Memory B cell (primary cell): ENCODE measurements around the gene XRCC2.

Experiments used
- ATAC-seq: fragments of 150-1000 bp; cut with Tn5 transposase; 2 replicates; pipeline ENCODE4 v1.10.0; 2021; ENCODE audit warnings: low read depth, mild to moderate bottlenecking, moderate library complexity
- DNase-seq, 2 donors: peaks; one replicate each; pipeline ENCODE4 v3.0.0; 2022; ENCODE audit warnings: low spot score in 2 of 2
- H3K27ac Mint-ChIP-seq: one replicate; pipeline ENCODE4 v1.8.0; 2022; ENCODE audit warnings: mild to moderate bottlenecking, moderate library complexity, mixed read lengths
- H3K27me3 Mint-ChIP-seq: one replicate; pipeline ENCODE4 v1.8.0; 2022; ENCODE audit warnings: mixed read lengths
- H3K36me3 Mint-ChIP-seq: one replicate; pipeline ENCODE4 v1.8.0; 2022; ENCODE audit warnings: mild to moderate bottlenecking, mixed read lengths
- H3K4me1 Mint-ChIP-seq: one replicate; pipeline ENCODE4 v1.8.0; 2022; ENCODE audit warnings: mixed read lengths
- H3K4me3 Mint-ChIP-seq: one replicate; pipeline ENCODE4 v1.8.0; 2022; ENCODE audit warnings: mild to moderate bottlenecking, moderate library complexity, mixed read lengths
- H3K9me3 Mint-ChIP-seq: one replicate; pipeline ENCODE4 v1.8.0; 2022; ENCODE audit warnings: mixed read lengths

Gene XRCC2

DNA sequence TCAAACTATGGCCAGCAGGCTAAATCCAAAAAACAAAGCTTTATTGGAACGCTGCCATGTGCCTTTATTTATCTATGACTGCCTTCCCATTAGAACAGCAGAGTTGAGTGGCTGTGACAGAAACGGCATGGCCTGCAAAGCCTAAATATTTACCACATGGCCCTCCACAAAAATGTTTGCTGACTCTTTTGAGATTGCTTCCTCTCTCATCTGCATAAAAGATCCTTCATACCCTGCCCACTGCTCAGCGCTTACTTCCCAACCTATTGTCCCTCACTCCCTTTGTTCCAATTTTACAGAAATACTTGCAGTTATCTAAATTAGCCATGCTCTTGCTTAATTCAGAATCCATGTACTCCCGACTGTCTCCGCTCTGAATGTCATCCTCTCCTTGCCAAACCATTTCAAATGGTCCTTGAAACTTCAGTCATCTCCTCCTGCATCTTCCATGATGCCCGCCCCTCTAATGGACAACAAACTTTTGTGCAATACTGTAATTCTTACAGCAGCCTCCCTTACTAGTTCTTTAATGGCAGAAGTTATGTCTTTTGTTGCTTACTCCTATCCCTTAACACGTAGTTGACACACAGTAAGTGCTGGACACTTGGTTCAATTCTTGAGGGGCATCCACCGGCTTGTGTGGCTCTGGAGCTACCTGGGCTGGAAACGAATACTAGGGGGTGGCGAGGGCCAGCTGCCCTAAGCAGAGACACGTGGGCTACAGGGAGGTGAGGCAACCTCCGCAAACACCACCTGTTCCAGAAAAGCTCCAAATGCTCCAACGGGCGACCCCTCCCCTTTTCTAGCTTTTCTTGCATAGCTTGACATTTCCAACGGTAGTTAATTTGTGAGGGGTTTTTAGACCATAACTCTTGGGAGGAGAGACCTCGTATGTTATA, 832 bp downstream of the XRCC2 start:
- Mint-ChIP-seq H3K36me3 (no peaks in the 10 kb centered on the region), H3K27ac (no peak overlapping the region), H3K9me3 (peaks cover 2% of the 10 kb centered on the region), H3K27me3 (no peaks in the 10 kb centered on the region), H3K4me1 (peaks cover 6% of the 10 kb centered on the region), H3K4me3 (peak overlapping the region; percentile 14)
- DNase-seq (no peak), ATAC-seq (no peak)

GRCh38 chr7:152673897-152674296, 2.0 kb downstream of the XRCC2 start:
- DNase-seq (no peak), ATAC-seq (no peak)
- Mint-ChIP-seq H3K4me3 (no peak overlapping the region), H3K27ac (no peak overlapping the region), H3K27me3 (no peaks in the 10 kb centered on the region), H3K9me3 (peaks cover 2% of the 10 kb centered on the region), H3K36me3 (no peaks in the 10 kb centered on the region), H3K4me1 (peaks cover 6% of the 10 kb centered on the region)

DNA sequence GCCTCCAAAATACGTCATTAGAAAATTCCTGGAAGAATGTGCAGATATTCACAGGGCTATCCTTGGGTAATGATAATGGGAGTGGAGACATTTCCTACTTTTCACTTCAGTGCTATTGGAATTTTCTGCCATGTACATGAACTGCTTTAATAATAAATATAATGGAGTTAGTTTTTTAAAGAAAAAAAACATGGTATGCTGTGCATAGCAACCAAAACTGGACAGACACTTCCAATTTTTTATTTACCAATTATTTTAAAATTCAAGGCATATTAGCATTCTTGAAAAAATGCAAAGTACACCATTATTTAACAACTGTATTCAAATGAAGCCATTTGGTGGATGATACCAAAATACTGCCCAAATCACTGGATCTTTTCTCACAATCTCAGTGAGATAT, 3.3 kb downstream of the XRCC2 start:
- Mint-ChIP-seq H3K27me3 (no peaks in the 10 kb centered on the region), H3K9me3 (no peaks in the 10 kb centered on the region), H3K36me3 (no peaks in the 10 kb centered on the region), H3K4me3 (no peak overlapping the region), H3K27ac (no peak overlapping the region), H3K4me1 (peaks cover 6% of the 10 kb centered on the region)
- ATAC-seq (no peak), DNase-seq (no peak)

- ATAC-seq (no peak), DNase-seq (no peak)
- Mint-ChIP-seq H3K27ac (no peak overlapping the region), H3K9me3 (no peaks in the 10 kb centered on the region), H3K4me3 (no peak overlapping the region), H3K4me1 (no peaks in the 10 kb centered on the region), H3K36me3 (no peaks in the 10 kb centered on the region), H3K27me3 (no peaks in the 10 kb centered on the region)
Measured at GRCh38 chr7:152669758-152670157, 6.2 kb downstream of the XRCC2 start.

- no peak overlapping the region for H3K4me3 Mint-ChIP-seq
- H3K27me3 Mint-ChIP-seq: no peaks in the 10 kb centered on the region
- H3K36me3 Mint-ChIP-seq: no peaks in the 10 kb centered on the region
- H3K9me3 Mint-ChIP-seq: no peaks in the 10 kb centered on the region
- no peaks in the 10 kb centered on the region for H3K4me1 Mint-ChIP-seq
- H3K27ac Mint-ChIP-seq: no peak overlapping the region
- DNase-seq (no peak), ATAC-seq (no peak)
Measured at GRCh38 chr7:152668975-152669374, 7.0 kb downstream of the XRCC2 start.

DNA sequence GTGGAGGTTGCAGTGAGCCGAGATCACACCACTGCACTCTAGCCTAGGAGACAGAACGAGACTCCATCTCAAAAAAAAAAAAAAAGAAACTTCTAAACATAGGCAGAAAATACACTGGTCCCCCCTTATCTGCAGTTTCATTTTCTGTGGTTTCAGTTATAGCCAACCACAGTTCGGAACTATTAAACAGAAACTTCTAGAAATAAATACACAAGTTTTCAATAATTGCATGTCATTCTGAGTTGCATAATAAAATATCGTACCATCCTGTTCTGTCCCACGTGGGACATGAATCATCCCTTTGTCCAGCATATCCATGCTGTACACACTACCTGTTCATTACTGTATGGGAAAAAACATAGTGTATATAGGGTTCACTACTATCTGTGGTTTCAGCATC, 8.0 kb downstream of the XRCC2 start:
- no peak for ATAC-seq
- Mint-ChIP-seq H3K4me1 (no peaks in the 10 kb centered on the region), H3K27me3 (no peaks in the 10 kb centered on the region), H3K4me3 (no peak overlapping the region), H3K36me3 (no peaks in the 10 kb centered on the region), H3K9me3 (no peaks in the 10 kb centered on the region), H3K27ac (no peak overlapping the region)
- DNase-seq: no peak

DNA sequence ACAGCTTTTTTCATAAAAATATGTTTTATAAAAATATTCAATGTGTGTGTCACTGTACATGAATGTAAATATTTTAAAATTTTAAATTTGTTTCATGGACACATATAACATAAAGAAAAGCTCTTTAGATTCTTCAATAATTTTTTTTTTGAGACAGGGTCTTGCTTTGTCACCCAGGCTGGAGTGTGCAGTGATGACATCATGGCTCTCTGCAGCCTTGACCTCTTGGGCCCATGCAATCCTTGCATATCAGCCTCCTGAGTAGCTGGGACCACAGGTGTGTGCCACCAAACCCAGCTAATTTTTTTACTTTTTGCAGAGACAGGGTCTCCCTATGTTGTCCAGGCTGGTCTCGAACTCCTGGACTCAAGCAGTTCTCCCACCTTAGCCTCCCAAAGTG, 9.9 kb downstream of the XRCC2 start:
- Mint-ChIP-seq H3K36me3 (no peaks in the 10 kb centered on the region), H3K4me3 (no peak overlapping the region)

DNA sequence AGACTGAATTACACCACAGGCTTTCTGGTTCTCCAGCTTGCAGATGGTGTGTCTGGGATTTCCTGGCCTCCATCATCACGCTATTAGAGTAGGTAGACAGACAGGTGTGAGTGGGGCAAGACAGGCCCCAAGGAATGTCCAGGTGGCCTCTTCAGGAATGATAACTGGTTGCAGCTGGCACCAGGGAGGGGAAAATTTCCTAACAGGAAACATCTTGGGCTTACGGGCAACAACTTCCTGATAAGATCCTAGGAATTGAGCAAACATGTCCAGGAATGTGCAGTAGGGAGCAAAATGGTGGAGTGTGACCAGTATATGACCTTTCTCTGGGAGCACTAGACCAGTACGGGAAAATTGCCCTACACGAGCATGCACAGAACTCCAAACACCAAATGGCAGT, 11.3 kb downstream of the XRCC2 start:
- Mint-ChIP-seq H3K36me3 (no peaks in the 10 kb centered on the region), H3K27ac (no peak overlapping the region), H3K4me3 (no peak overlapping the region), H3K4me1 (no peaks in the 10 kb centered on the region), H3K9me3 (no peaks in the 10 kb centered on the region), H3K27me3 (no peaks in the 10 kb centered on the region)
- no peak for DNase-seq
- ATAC-seq: no peak

More for the DNA sequence above, 9.9 kb downstream of the XRCC2 start:
- Mint-ChIP-seq H3K4me1 (no peaks in the 10 kb centered on the region), H3K27ac (no peak overlapping the region), H3K27me3 (no peaks in the 10 kb centered on the region), H3K9me3 (no peaks in the 10 kb centered on the region)
- no peak for ATAC-seq
- DNase-seq: no peak

- H3K4me1 Mint-ChIP-seq: no peaks in the 10 kb centered on the region
- no peaks in the 10 kb centered on the region for H3K9me3 Mint-ChIP-seq
- H3K4me3 Mint-ChIP-seq: no peak overlapping the region
- no peaks in the 10 kb centered on the region for H3K27me3 Mint-ChIP-seq
- DNase-seq: no peak
- no peak overlapping the region for H3K27ac Mint-ChIP-seq
- no peaks in the 10 kb centered on the region for H3K36me3 Mint-ChIP-seq
- ATAC-seq: no peak
Measured at GRCh38 chr7:152663931-152664330, 12.0 kb downstream of the XRCC2 start.

DNA sequence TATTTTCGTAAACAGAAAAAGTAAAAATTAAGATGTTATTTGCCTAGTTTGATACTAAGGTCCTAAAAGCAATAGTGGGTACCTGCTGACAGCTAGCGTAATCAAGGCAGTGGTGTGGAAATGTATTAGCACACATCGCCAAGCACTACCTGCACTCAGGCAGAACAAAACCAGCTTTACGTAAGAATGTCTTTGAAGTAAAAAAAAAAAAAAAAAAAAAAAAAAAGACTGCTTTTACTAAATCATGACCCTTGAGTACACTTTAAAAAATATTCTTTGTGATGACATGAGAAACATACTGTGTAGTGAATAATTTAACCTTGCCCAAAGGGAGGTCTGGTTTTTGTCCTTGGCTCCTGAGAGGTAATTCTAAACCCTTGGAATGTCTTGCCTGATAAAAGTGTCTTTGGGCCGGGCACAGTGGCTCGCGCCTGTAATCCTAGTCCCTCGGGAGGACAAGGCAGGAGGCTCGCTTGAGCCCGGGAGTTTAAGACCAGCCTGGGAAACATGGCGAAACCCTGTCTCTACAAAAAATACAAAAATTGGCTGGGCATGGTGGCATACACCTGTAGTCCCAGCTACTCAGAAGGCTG, 12.7 kb downstream of the XRCC2 start:
- Mint-ChIP-seq H3K27me3 (no peaks in the 10 kb centered on the region), H3K4me1 (no peaks in the 10 kb centered on the region), H3K36me3 (peaks cover 1% of the 10 kb centered on the region), H3K9me3 (no peaks in the 10 kb centered on the region), H3K27ac (no peak overlapping the region), H3K4me3 (no peak overlapping the region)
- DNase-seq (no peak), ATAC-seq (peak; percentile 27)

DNA sequence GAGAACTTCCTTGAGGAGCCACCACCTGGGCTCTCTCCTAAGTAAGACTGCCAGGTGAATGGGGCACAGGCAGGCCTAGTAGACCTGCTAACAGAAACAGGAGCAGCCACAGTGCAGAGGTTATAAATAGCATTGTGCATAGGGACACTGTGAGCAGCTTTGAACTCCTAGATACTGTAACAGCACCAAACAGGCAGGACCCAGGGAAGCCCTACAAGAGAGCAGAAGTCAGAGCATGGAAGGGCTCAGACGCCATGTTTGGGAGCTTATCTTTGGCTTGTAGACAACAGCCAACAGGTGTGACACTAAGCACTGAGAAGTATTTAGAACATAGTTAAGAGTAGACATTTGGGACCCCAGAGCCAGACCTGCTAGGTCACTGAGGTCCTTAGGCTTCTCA, 14.5 kb downstream of the XRCC2 start:
- Mint-ChIP-seq H3K4me3 (no peak overlapping the region), H3K27me3 (no peaks in the 10 kb centered on the region), H3K27ac (no peak overlapping the region), H3K36me3 (peaks cover 1% of the 10 kb centered on the region), H3K4me1 (no peaks in the 10 kb centered on the region), H3K9me3 (no peaks in the 10 kb centered on the region)
- ATAC-seq (no peak), DNase-seq (no peak)

- no peaks in the 10 kb centered on the region for H3K9me3 Mint-ChIP-seq
- H3K4me3 Mint-ChIP-seq: no peak overlapping the region
- peaks cover 1% of the 10 kb centered on the region for H3K36me3 Mint-ChIP-seq
- no peak overlapping the region for H3K27ac Mint-ChIP-seq
- no peak for ATAC-seq
- no peaks in the 10 kb centered on the region for H3K4me1 Mint-ChIP-seq
- DNase-seq: no peak
- no peaks in the 10 kb centered on the region for H3K27me3 Mint-ChIP-seq
Measured at GRCh38 chr7:152660021-152660420, 15.9 kb downstream of the XRCC2 start.

DNA sequence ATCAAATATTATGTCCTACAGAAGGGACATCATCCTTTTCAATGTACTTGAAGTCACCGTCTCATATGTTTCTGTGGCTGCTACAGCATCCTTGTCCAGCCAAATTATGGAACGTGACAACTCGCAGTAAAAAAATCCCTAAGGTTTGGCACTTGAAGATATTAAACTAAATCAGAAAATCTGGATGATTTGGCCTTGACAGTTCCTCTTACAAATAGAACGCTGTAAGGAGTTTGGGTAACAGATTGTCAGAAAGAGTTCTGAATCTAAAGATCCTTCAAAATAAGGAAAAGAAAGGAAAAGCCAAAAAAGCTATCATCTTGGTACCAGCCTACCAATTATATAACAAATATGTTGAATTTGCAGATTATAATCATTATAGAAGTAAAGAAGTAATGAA, 21.0 kb downstream of the XRCC2 start:
- Mint-ChIP-seq H3K4me3 (no peak overlapping the region), H3K9me3 (no peaks in the 10 kb centered on the region), H3K27me3 (no peaks in the 10 kb centered on the region), H3K36me3 (peaks cover 1% of the 10 kb centered on the region), H3K27ac (no peak overlapping the region), H3K4me1 (no peaks in the 10 kb centered on the region)
- ATAC-seq: no peak
- no peak for DNase-seq

DNA sequence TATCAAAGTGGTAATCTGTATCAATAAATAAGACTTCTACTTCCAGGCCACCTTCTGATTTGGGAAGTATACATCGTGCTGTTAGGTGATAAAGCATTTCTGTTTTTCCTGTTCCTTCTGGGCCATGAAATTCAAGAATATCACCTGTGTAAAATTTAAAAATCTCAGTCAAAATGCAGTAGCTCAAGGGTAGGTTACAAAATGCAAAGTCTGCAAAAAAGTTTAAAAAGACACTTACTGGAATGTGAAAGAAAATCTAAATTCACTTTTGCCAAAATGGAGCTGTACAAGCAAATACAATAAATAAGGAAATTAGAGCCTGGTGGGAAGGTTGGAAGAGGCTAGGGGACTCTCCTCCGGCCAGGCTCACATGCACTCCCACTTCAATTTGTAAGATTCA, 26.7 kb downstream of the XRCC2 start:
- H3K27ac Mint-ChIP-seq: no peak overlapping the region
- H3K4me3 Mint-ChIP-seq: no peak overlapping the region
- H3K27me3 Mint-ChIP-seq: no peaks in the 10 kb centered on the region
- H3K9me3 Mint-ChIP-seq: peaks cover 2% of the 10 kb centered on the region
- H3K4me1 Mint-ChIP-seq: peaks cover 3% of the 10 kb centered on the region
- no peak for ATAC-seq
- H3K36me3 Mint-ChIP-seq: peaks cover 5% of the 10 kb centered on the region
- DNase-seq: no peak

- ATAC-seq (no peak), DNase-seq (no peak)
- Mint-ChIP-seq H3K27me3 (no peaks in the 10 kb centered on the region), H3K9me3 (peaks cover 2% of the 10 kb centered on the region), H3K36me3 (peaks cover 5% of the 10 kb centered on the region), H3K4me1 (peaks cover 3% of the 10 kb centered on the region), H3K27ac (no peak overlapping the region), H3K4me3 (no peak overlapping the region)
Measured at GRCh38 chr7:152647009-152647408, 28.9 kb downstream of the XRCC2 start.
